Colonic mucosa (tissue), 4 donors: ENCODE results near the gene JAM3. TPM values are rescaled to one million over a fixed set of nuclear protein-coding genes. Genes with fewer than 3 reads are reported as not detected.
"Not testable (repeated sequence)": the region's sequence is repeated elsewhere in the genome, so short reads cannot be mapped to it uniquely, and the experiment has no call there.

ENCODE experiments used
- DNase-seq: peaks from one replicate; pipeline ENCODE4 v3.0.0-alpha.2; 2020
- H3K27ac ChIP-seq: fragments of 200-600 bp; one replicate; pipeline ENCODE4 v1.8.0; 2021
- H3K27me3 ChIP-seq: fragments of 200-600 bp; one replicate; pipeline ENCODE4 v1.8.0; 2021
- H3K36me3 ChIP-seq: fragments of 200-600 bp; one replicate; pipeline ENCODE4 v1.8.0; 2021
- H3K4me1 ChIP-seq: fragments of 200-600 bp; one replicate; pipeline ENCODE4 v1.8.0; 2021; ENCODE audit warnings: mild to moderate bottlenecking
- H3K4me3 ChIP-seq: fragments of 200-600 bp; one replicate; pipeline ENCODE4 v1.8.0; 2021
- H3K9ac ChIP-seq, 2 donors: one replicate each; pipeline ENCODE4 v1.7.0; 2013; ENCODE audit warnings: control low read depth in 2 of 2, low read depth in 2 of 2, low read length in 2 of 2
- H3K9me3 ChIP-seq: fragments of 200-600 bp; one replicate; pipeline ENCODE4 v1.8.0; 2021
- intact Hi-C: fragments of 100-400 bp; cut with DNase I; formaldehyde crosslinking; loops from one replicate; pipeline ENCODE4 v1.14.1; 2022
- total RNA-seq, 2 donors: library from RNA; stranded (reverse); fragmentation: NEBNext Ultra II Directional in 1 of 2; extraction: Animal tissue kit (Norgen Biotek cat#: 25700) in 1 of 2; gene quantifications; one replicate each; pipeline ENCODE4 v1.2.1, GENCODE V29; 2021
- TF ChIP-seq, protein P1 (sequence below): fragments of 200-600 bp; IDR thresholded peaks from one replicate; pipeline ENCODE4 v1.8.0; 2022; ENCODE audit warnings: antibody characterized with exemption, mild to moderate bottlenecking
- donor health status: healthy.
- donor health status: DM: no; HTN: no; CAD: no.
- donor health status: DM: no; HTN: no; CAD: no.

Gene JAM3
- total RNA-seq, 2 donors from 2014 or later = 3.5 to 14.5 TPM

DNA sequence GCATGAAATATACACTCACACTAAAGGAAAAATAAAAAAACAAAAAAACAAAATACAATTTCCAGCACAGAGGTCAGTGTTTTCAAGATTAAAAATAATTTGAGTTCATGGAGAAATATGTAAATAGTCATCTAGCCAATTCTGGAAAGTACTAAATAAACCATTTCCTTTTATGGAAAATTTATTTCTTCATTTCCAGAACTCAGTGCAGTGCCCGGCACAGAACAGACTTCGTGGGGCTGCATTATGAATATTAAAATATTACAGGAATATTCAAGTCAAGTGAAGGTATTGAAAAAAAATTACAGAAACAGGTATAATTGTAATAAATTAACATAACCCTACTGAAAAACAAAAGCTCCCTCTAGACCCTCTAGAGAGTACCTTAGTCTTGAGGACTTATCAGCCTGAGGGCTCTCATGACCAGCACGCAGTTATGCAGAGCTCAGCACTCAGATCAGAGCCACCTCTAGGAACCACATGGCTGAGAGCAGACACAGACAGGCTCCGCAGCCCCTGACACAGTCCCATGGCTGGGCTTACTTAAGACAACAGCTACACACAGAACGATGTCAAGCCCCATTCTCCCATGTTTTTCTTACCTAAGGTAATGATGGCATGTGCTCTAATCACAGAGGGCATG, 109.3 kb downstream of the JAM3 start:
- TF ChIP-seq, protein P1, sequence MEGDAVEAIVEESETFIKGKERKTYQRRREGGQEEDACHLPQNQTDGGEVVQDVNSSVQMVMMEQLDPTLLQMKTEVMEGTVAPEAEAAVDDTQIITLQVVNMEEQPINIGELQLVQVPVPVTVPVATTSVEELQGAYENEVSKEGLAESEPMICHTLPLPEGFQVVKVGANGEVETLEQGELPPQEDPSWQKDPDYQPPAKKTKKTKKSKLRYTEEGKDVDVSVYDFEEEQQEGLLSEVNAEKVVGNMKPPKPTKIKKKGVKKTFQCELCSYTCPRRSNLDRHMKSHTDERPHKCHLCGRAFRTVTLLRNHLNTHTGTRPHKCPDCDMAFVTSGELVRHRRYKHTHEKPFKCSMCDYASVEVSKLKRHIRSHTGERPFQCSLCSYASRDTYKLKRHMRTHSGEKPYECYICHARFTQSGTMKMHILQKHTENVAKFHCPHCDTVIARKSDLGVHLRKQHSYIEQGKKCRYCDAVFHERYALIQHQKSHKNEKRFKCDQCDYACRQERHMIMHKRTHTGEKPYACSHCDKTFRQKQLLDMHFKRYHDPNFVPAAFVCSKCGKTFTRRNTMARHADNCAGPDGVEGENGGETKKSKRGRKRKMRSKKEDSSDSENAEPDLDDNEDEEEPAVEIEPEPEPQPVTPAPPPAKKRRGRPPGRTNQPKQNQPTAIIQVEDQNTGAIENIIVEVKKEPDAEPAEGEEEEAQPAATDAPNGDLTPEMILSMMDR = no peak
- no peaks in the 10 kb centered on the region for H3K4me1 ChIP-seq
- H3K27me3 ChIP-seq = no peaks in the 10 kb centered on the region
- H3K4me3 ChIP-seq = no peak overlapping the region
- no peaks in the 10 kb centered on the region for H3K9me3 ChIP-seq
- no peak overlapping the region for H3K27ac ChIP-seq
- H3K36me3 ChIP-seq = no peaks in the 10 kb centered on the region
- no peak for DNase-seq
- H3K9ac ChIP-seq = no peak overlapping the region
- intact Hi-C loops = no loop called here

DNA sequence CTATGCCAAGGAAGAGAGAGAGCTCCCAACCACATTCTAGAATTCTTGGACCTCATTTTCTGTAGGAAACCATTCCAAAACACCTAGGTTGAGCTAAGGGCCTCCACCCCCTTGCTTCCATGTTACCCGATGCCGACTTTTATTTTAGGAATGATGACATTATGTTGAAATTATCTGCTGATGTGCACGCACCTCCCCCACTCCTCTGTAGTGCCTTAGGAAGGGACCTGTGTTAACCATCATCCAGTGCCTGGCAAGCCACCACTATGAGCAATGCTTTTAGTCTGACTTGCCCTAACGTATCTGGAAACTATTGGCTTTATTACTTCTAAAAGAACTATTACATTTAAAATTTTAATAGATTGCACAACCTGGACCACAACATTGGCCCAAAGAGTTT, 112.8 kb downstream of the JAM3 start:
- intact Hi-C loops = no loop called here
- H3K4me3 ChIP-seq = no peak overlapping the region
- TF ChIP-seq, protein P1 = no peak
- no peak overlapping the region for H3K9ac ChIP-seq
- H3K27ac ChIP-seq = no peak overlapping the region
- H3K36me3 ChIP-seq = no peaks in the 10 kb centered on the region
- H3K4me1 ChIP-seq = no peaks in the 10 kb centered on the region
- H3K9me3 ChIP-seq = no peaks in the 10 kb centered on the region
- no peaks in the 10 kb centered on the region for H3K27me3 ChIP-seq
- DNase-seq = no peak

DNA sequence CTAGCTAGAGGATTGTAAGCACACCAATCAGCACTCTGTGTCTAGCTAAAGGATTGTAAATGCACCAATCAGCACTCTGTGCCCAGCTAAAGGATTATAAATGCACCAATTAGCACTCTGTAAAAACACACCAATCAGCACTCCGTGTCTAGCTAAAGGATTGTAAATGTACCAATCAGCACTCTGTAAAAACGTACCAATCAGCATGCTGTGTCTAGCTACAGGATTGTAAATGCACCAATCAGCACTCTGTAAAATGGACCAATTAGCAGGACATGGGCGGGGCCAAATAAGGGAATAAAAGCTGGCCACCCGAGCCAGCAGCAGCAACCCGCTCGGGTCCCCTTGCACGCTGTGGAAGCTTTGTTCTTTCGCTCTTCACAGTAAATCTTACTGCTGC, 119.2 kb downstream of the JAM3 start:
- DNase-seq, H3K4me1 ChIP-seq, H3K9me3 ChIP-seq, H3K27me3 ChIP-seq, H3K9ac ChIP-seq, intact Hi-C loops, H3K4me3 ChIP-seq, H3K27ac ChIP-seq, H3K36me3 ChIP-seq: not testable (repeated sequence)

DNA sequence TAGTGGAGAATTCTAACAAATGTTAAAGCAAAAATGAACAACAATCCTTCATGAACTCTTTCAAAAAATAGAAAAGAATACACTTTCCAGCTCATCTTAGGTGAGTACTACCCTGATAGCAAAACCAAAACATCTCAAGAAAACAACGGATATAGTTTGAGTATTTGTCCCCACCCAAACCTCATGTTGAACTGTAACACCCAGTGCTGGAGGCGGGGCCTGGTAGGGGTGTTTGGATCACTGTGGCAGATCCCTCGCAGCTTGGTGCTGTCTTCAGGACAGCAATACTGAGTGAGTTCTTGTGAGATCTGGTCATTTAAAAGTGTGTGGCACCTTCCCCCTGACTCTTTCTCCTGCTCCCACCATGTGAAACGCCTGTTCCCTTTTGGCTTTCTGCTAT, 127.9 kb downstream of the JAM3 start:
- Histone ChIP-seq H3K4me1 (no peaks in the 10 kb centered on the region), H3K27ac (no peak overlapping the region), H3K9ac (no peak overlapping the region), H3K9me3 (no peaks in the 10 kb centered on the region), H3K27me3 (no peaks in the 10 kb centered on the region), H3K36me3 (no peaks in the 10 kb centered on the region), H3K4me3 (no peak overlapping the region)
- intact Hi-C loops = no loop called here
- TF ChIP-seq, protein P1 = no peak
- no peak for DNase-seq

DNA sequence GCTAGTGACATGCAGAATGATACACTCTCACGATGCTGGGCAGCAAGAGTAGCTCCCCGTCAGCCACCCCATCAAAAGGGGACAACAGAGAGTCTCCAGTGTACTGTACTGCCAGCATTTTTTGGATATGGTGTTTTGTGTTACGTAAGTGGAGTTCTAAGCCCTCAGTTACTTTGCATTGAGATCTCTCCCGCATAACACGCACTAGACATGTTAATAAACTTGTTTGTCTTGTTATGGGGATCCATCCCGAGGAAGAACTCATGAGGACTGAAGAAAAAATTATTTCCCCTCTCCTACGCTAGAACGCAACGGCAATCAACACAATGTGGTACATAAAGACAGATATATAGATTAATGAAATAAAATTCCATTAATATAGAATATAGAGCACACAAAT, 130.7 kb downstream of the JAM3 start:
- Histone ChIP-seq H3K9me3 (no peaks in the 10 kb centered on the region), H3K4me3 (no peak overlapping the region), H3K9ac (no peak overlapping the region), H3K4me1 (no peaks in the 10 kb centered on the region), H3K36me3 (no peaks in the 10 kb centered on the region), H3K27ac (no peak overlapping the region), H3K27me3 (no peaks in the 10 kb centered on the region)
- intact Hi-C loops = no loop called here
- TF ChIP-seq, protein P1 = no peak
- no peak for DNase-seq

DNA sequence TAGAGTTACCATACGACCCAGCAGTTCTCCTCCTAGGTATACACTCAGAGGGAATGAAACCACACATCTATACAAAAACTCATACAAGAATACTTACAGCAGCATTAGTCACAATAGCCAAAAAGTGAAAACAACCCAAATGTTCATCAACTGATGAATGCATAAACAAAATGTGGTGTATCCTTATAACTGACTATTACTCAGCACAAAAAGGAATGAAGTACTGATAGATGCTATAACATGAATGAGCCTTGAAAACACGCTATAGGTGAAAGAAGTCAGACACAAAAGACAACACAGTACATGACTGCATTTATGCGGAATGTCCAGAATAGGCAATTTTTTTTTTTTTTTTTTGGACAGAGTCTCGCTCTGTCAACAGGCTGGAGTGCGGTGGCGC, 131.8 kb downstream of the JAM3 start:
- no peaks in the 10 kb centered on the region for H3K4me1 ChIP-seq
- TF ChIP-seq, protein P1 = no peak
- intact Hi-C loops = no loop called here
- no peak for DNase-seq
- no peaks in the 10 kb centered on the region for H3K36me3 ChIP-seq
- H3K27ac ChIP-seq = no peak overlapping the region
- no peak overlapping the region for H3K9ac ChIP-seq
- H3K9me3 ChIP-seq = no peaks in the 10 kb centered on the region
- no peak overlapping the region for H3K4me3 ChIP-seq
- no peaks in the 10 kb centered on the region for H3K27me3 ChIP-seq

Other genes with a start within 250 kb of the JAM3 start
- not detected for gene SPATA19, start 223.6 kb upstream of the JAM3 start, total RNA-seq
- gene IGSF9B, start 112.1 kb upstream of the JAM3 start, total RNA-seq = 1 to 10 TPM; 5.0 to 6.0 TPM
- 10 to 100 TPM; 12.9 to 45.0 TPM for gene NCAPD3, start 154.9 kb downstream of the JAM3 start, total RNA-seq
- gene VPS26B, start 155.6 kb downstream of the JAM3 start, total RNA-seq = 10 to 100 TPM; 41.4 to 47.4 TPM
- 10 to 100 TPM; 36.5 to 38.2 TPM for gene THYN1, start 184.3 kb downstream of the JAM3 start, total RNA-seq
- gene ACAD8, start 184.5 kb downstream of the JAM3 start, total RNA-seq = 10 to 100 TPM; 27.5 to 30.2 TPM
- under 1 TPM in 1 of 2 donors, not detected in 1; 0.15 TPM for gene GLB1L3, start 207.3 kb downstream of the JAM3 start, total RNA-seq